HG03354 (cell line): ENCODE data around the gene TLR4.

ENCODE experiments used
- ATAC-seq: cut with Tn5 transposase; IDR thresholded peaks from one replicate; pipeline ENCODE4 v1.9.1; 2021; ENCODE audit warnings: mild to moderate bottlenecking; ENCODE audit not compliant: unreplicated experiment, poor library complexity, severe bottlenecking

TLR4 gene

GRCh38 chr9:117704024-117704575 is at the start of gene TLR4:
TLR4 (plus strand) TSS chr9:117704403; CDS start chr9:117704473, 70 bp downstream.
- peak; percentile 100 for ATAC-seq

- no peak for ATAC-seq
Observed at GRCh38 chr9:117656002-117656401, 48.2 kb upstream of the TLR4 start.

DNA sequence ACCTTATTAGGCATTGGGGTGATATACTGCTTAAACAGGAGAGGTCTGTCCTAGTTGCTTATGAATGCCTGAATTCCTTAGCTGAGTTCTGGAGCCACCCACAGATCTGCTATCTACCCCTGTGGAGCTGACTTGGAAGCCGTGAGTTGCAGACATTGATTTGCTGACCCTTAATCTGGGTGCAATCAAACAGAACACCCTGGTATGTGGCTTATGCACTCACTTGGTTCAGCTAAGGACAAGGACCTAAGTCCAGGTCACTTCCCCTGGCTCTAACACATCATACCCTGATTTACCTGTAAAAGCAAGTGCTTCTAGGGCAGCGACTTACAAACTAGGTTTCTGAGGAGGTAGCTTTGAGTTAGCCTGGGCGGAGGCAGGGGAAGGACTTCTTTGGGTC is 41.6 kb upstream of the TLR4 start:
- no peak for ATAC-seq

- ATAC-seq, result no peak
Observed at GRCh38 chr9:117664419-117664818, 39.8 kb upstream of the TLR4 start.

GRCh38 chr9:117665601-117666385 is 38.4 kb upstream of the TLR4 start:
- no peak for ATAC-seq

GRCh38 chr9:117671468-117671867 is 32.7 kb upstream of the TLR4 start:
- no peak for ATAC-seq

- ATAC-seq, result no peak
Observed at GRCh38 chr9:117672369-117672768, 31.8 kb upstream of the TLR4 start.

DNA sequence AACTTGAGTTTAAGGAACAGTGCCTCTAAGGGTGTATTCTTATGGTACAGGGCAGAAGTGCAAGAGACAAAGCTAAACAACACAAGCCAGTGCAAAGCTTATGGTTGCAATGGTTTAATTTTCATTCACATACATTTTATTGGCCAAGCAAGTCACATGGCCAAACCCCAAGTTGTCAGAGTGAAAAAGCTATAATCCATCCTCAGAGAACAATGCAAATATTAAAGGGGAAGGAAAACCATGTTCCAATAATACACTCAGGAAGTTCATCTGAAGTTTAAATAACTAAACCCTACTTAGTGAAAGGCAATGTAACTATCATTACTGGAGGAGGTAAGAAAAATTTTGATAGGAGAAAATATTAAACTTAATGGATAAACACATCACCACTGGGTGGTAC is 26.6 kb upstream of the TLR4 start:
- ATAC-seq, result no peak

- ATAC-seq, result no peak
Observed at GRCh38 chr9:117678871-117679270, 25.3 kb upstream of the TLR4 start.

GRCh38 chr9:117679416-117679815 is 24.8 kb upstream of the TLR4 start:
- ATAC-seq, result no peak

DNA sequence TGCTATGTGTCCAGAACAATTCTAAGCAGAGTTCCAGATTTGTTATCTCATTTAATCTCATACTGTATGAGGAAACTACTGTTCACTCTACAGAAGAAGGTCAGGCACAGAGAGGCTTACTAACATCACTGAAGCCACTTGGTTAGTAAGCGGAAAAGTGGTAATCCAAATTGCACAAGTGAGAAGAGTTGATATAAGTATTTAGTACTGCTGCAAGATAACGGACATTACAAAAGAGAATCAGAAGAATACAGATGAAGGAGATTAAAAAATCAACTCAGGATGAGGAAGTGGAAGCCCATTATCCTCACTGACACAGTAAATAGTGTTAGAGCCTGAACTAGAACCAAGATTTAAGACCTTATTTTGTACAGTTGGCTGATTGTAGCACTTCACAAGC is 22.3 kb upstream of the TLR4 start:
- no peak for ATAC-seq

DNA sequence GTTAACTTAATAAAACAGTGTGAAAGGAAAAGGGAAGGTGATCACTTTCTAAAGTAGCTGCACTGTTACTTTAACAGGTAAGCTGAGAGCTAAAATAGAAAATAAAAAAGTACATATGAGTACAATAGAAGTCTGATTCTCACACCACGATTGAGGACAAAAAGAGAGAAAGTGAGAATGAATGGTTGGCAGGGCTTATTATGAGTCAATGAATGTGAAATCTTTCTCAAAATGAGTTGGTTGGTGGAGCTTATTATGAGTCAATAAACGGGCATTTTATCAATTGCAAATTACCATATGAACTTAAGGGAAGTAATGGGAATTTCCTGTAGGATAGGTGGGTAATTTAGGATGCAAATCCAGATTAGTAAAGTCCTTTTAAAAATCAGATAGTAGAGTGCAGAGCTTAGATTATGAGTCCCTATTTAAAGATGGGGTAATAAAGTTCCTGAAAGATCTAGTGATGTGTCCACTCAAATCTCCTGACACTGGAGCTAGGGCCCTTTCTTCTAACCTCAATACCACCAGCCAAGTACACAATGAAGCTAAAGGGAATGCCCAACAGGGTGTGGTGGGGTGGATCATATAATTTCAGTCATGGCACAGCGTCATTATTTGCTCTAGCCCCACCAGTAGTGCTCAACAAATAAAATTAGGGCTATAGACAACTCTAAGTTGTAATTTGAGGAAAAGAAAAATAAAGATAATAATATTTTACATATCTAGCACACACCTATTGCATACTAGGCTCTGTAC is 21.1 kb upstream of the TLR4 start:
- peak; percentile 86 for ATAC-seq

DNA sequence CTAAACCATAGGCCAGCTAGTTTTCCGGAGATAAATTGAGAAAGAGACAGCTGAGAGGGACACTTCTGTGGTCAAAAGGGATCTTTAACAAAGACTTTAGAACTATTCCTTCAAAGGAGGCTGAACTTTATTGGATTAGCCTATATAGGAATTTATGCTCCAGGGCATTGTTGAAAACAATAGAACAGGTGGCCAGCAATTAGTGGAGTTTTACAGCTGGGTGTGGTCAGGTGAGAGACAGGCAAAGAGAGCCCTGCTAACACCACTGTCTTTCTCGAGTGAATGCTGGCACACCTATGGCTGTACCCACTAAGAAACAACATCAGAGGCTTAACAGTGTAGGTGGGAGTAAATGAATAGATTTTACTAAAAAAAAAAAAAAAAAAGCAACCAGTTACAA is 16.7 kb upstream of the TLR4 start:
- no peak for ATAC-seq

- ATAC-seq, result no peak
Observed at GRCh38 chr9:117691367-117691766, 12.8 kb upstream of the TLR4 start.

- no peak for ATAC-seq
Observed at GRCh38 chr9:117696154-117696553, 8.0 kb upstream of the TLR4 start.

DNA sequence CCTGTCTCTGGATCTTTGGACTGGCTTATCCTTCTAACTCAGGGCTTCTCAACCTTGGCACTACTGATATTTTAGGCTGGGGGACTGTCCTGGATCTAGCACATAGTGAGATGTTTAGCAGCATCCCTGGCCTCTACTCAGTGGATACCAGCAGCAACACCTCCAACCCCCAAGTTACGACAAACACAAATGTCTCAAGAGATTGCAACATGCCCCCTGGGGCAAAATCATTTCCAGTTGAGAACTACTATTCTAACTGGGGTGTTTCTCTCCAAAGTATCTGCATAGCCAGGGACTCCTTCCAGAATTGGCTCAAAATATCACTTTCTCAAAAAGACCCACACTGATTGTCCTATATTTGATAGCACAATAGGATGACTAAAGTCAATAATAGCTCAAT is 7.2 kb upstream of the TLR4 start:
- ATAC-seq, result no peak

GRCh38 chr9:117703537-117703936 is 666 bp upstream of the TLR4 start:
- peak; percentile 9 for ATAC-seq

DNA sequence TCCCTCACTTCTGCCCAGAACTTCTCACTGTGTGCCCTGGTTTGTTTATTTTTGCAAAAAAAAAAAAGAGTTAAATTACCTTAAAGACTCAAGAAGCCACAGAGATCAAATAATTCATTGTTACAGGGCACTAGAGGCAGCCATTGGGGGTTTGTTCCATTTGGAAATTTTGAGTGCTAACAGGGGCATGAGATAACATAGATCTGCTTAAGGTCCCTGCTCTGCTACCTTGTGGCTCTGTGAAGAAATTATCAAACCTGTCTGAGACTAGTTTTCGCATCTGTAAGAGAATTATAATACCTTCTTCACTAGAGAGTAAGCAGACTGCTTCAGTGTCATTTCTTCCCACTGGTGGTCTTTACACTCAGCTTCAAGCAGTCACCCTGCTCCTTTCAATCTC is 394 bp downstream of the TLR4 start:
- peak; percentile 18 for ATAC-seq

DNA sequence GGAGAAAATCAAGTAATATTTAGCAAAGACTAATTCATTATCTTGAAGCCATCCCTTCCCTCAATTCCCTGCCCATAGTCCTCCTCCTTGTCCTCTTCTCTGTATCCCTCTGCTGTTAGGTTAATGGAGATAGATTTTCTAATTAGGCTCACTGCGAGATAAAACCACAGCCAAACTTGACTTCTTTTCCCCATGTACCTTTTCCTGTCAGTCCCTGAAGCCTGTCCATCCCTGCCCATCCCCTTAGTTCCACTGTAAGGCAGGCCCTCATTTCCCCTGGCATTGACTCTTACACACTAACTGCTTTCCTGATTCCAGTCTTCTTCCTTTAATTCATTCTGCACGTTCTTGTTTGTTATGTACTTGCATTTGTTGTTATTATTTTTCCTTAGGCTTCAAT is 1.2 kb downstream of the TLR4 start:
- no peak for ATAC-seq

- no peak for ATAC-seq
Observed at GRCh38 chr9:117706421-117707116, 2.4 kb downstream of the TLR4 start.
